Activated T-cell treated with anti-CD3 and anti-CD28 coated beads, Interleukin-2, amount 50 U/mL, for 24 hours (primary cell): ENCODE data around the gene ICE1.

Source experiments
- DNase-seq: peaks from one replicate; pipeline ENCODE4 v3.0.0-alpha.2; 2020
- H3K27ac Mint-ChIP-seq: 2 replicates; pipeline ENCODE4 v1.8.0; 2020; ENCODE audit warnings: mild to moderate bottlenecking, mixed read lengths
- H3K27me3 Mint-ChIP-seq: 2 replicates; pipeline ENCODE4 v1.8.0; 2020; ENCODE audit warnings: mixed read lengths
- H3K36me3 Mint-ChIP-seq: 2 replicates; pipeline ENCODE4 v1.8.0; 2020; ENCODE audit warnings: low read depth, mixed read lengths
- H3K4me1 Mint-ChIP-seq: 2 replicates; pipeline ENCODE4 v1.8.0; 2020; ENCODE audit warnings: low read depth, mixed read lengths
- H3K4me3 Mint-ChIP-seq: 2 replicates; pipeline ENCODE4 v1.8.0; 2020; ENCODE audit warnings: mild to moderate bottlenecking, moderate library complexity, mixed read lengths
- H3K9me3 Mint-ChIP-seq: 2 replicates; pipeline ENCODE4 v1.8.0; 2020; ENCODE audit warnings: mixed read lengths

Gene ICE1

GRCh38 chr5:5418764-5419163 lies 3.7 kb upstream of the ICE1 start:
- Mint-ChIP-seq H3K4me1 (peaks cover 21% of the 10 kb centered on the region), H3K9me3 (no peaks in the 10 kb centered on the region), H3K4me3 (no peak overlapping the region), H3K27ac (no peak overlapping the region), H3K27me3 (no peaks in the 10 kb centered on the region), H3K36me3 (peaks cover 14% of the 10 kb centered on the region)
- DNase-seq: no peak

DNA sequence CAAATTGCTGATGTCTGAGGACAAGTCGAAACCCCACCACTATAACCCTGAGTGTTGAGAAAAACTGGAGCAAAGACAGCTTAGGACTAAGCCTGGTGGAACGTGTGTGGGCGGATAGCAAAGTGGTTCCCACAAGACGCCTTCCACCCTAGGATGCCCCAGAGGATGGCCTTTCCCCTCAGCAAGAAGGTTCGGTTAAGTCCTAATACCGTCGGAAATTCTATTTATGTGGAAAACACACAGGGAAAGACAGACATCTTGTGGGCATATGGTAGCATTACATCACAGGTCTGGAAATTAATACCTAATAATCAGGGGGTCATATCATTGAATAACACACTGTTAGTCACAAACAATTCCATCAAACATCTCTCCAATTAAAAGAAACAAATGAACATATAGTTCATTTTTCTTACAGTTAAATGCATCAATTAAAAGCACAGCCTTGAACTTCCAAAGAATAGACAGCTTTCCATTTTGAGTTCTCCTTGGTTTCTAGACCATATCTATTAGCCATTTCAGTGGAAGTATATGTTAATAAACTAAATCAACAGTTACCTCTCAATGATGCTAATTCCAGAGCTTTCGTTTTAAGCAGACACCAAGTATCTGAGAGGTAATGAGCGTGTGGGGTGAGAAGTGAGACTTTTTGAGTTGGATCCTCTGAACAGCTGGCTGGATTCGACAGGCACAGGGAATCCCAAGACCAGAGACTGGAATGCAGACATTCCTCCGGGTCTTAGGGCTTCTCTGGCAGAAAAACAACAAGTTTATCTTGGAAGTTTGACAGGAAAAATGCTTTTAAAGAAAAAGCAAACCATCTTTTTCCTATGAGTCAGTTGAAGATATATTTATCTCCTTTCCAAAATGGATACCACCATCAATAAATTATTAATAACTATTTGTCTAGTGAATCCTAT lies 2.9 kb upstream of the ICE1 start:
- DNase-seq: no peak
- H3K27ac Mint-ChIP-seq: no peak overlapping the region

GRCh38 chr5:5420251-5420650 lies 2.2 kb upstream of the ICE1 start:
- Mint-ChIP-seq H3K9me3 (no peaks in the 10 kb centered on the region), H3K4me3 (no peak overlapping the region), H3K27ac (no peak overlapping the region), H3K4me1 (peaks cover 21% of the 10 kb centered on the region), H3K36me3 (peaks cover 14% of the 10 kb centered on the region), H3K27me3 (no peaks in the 10 kb centered on the region)
- no peak for DNase-seq

More for the DNA sequence above, 2.9 kb upstream of the ICE1 start:
- Mint-ChIP-seq H3K4me1 (peaks cover 21% of the 10 kb centered on the region), H3K9me3 (no peaks in the 10 kb centered on the region), H3K27me3 (no peaks in the 10 kb centered on the region), H3K4me3 (no peak overlapping the region), H3K36me3 (peaks cover 14% of the 10 kb centered on the region)

DNA sequence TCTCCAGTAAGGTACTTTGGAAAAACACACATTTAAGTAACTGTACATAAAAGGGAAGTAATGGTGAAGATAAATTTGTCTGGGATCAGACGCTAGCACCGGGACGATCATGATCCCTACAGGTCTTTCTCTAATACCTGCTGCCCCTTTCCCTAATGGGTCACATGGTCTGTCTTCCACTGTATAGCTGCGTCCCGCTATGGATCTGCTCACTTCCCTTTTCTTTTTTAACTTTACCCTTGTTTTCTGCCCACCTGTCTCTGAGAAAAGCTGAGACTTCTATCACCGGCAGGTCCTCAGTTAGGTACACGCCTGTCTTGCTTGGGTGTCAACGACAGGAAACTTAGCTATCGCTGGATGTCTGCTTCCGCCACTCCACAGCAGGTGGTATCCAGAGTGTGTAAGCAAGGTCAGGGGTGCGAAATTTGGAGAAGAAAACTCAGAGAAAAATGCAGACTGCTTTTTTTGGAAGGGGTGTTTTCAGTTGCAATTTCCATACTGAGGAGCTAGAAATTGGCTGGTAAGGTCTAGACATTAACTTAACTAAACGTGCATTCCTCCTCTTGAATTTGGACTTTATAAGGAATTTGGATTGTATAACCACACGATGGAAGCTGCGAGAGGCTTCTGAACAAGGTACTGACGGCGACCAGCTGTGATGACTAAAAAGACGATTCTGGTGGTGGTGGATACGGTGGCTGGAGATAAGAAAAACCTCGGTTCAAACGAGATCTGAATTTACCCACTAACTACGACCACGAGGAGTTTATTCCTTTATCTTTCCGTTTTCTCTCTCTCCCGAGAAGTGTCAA lies 1.1 kb upstream of the ICE1 start:
- peak; percentile 43 for DNase-seq
- H3K4me3 Mint-ChIP-seq: no peak overlapping the region
- H3K9me3 Mint-ChIP-seq: no peaks in the 10 kb centered on the region
- H3K4me1 Mint-ChIP-seq: peaks cover 21% of the 10 kb centered on the region
- no peaks in the 10 kb centered on the region for H3K27me3 Mint-ChIP-seq
- H3K36me3 Mint-ChIP-seq: peaks cover 14% of the 10 kb centered on the region
- peak overlapping the region; percentile 98 for H3K27ac Mint-ChIP-seq

- peaks cover 25% of the 10 kb centered on the region for H3K4me1 Mint-ChIP-seq
- H3K9me3 Mint-ChIP-seq: no peaks in the 10 kb centered on the region
- peak; percentile 36 for DNase-seq
- H3K27me3 Mint-ChIP-seq: no peaks in the 10 kb centered on the region
- H3K27ac Mint-ChIP-seq: peak overlapping the region; percentile 98
- H3K4me3 Mint-ChIP-seq: no peak overlapping the region
- H3K36me3 Mint-ChIP-seq: peaks cover 11% of the 10 kb centered on the region
These were observed 490 bp downstream of the ICE1 start for GRCh38 chr5:5422819-5423515.

DNA sequence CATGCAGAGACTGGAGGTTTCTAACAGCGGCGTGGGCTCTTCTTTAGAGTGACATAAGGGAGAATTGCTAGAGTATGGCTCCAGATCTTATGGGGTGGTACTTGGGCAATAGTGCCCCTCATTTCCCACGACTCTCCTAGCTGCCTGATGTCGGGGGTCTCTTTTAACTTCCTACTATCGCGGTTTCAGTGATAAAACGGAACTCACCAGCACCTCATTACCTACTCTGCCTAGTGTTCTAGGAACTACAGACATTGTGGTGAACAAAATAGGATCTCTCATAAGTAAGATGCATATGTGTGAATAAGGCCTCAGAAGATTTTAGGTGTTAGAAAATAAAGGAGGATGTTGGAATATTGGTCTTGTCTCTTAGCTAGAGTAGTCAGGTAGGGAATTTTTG lies 1.1 kb downstream of the ICE1 start:
- H3K9me3 Mint-ChIP-seq: no peaks in the 10 kb centered on the region
- no peaks in the 10 kb centered on the region for H3K27me3 Mint-ChIP-seq
- H3K4me3 Mint-ChIP-seq: no peak overlapping the region
- peaks cover 13% of the 10 kb centered on the region for H3K36me3 Mint-ChIP-seq
- DNase-seq: no peak
- peaks cover 30% of the 10 kb centered on the region for H3K4me1 Mint-ChIP-seq
- H3K27ac Mint-ChIP-seq: no peak overlapping the region

- no peaks in the 10 kb centered on the region for H3K9me3 Mint-ChIP-seq
- H3K4me3 Mint-ChIP-seq: no peak overlapping the region
- no peak overlapping the region for H3K27ac Mint-ChIP-seq
- H3K36me3 Mint-ChIP-seq: peaks cover 25% of the 10 kb centered on the region
- H3K4me1 Mint-ChIP-seq: peaks cover 35% of the 10 kb centered on the region
- no peaks in the 10 kb centered on the region for H3K27me3 Mint-ChIP-seq
- DNase-seq: no peak
These were observed 2.3 kb downstream of the ICE1 start for GRCh38 chr5:5424736-5425135.

DNA sequence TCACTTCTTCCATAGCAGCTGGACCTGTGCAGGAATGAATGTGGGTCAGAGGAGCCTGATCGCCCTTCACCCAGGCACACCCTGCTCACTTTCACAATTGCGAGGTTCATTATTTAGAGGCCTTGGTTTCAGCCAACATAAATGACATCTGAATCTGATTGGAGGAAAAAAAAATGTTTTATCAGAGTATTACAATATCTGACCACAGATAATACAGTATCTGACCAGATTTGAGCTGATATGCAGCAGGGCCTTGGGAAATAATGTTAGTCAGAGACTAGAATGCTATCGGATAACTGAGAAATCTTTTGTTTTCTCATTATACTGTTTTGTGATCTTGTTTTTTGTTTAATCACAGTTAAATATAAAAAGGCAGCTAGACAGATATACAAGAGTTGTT lies 7.7 kb downstream of the ICE1 start:
- no peak overlapping the region for H3K27ac Mint-ChIP-seq
- peaks cover 50% of the 10 kb centered on the region for H3K36me3 Mint-ChIP-seq
- no peak for DNase-seq
- H3K27me3 Mint-ChIP-seq: no peaks in the 10 kb centered on the region
- H3K4me3 Mint-ChIP-seq: no peak overlapping the region
- H3K4me1 Mint-ChIP-seq: peaks cover 69% of the 10 kb centered on the region
- no peaks in the 10 kb centered on the region for H3K9me3 Mint-ChIP-seq

GRCh38 chr5:5432020-5432707 lies 9.7 kb downstream of the ICE1 start:
- no peak for DNase-seq
- Mint-ChIP-seq H3K4me1 (peaks cover 74% of the 10 kb centered on the region), H3K27ac (no peak overlapping the region), H3K36me3 (peaks cover 63% of the 10 kb centered on the region), H3K27me3 (no peaks in the 10 kb centered on the region), H3K9me3 (no peaks in the 10 kb centered on the region), H3K4me3 (no peak overlapping the region)

DNA sequence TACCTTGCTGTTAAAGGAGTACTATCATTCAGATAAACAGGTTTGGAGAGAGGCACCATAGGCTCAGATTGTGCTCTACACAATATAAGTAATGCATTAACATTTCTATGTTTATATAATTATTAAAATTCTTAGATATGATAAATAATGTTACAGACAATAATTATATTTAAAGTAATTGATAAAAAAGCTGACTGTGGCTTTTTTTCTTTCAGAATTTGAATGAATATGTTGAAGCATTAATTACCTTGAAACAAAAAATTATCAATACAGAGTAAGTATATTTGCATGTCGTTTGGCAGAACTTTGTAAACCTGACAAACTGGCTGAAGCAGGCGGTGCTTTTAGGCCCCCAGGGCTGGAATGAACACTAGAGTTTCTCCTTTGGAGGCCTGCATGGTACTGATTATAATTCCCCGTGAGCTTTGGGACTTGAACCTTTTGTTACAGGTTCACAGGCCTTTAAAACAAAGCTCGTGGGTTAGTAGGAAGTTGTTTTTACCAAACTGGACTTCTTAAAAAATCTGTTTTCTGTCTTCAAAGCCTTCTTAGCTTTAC lies 13.8 kb downstream of the ICE1 start:
- H3K9me3 Mint-ChIP-seq: no peaks in the 10 kb centered on the region
- H3K27me3 Mint-ChIP-seq: no peaks in the 10 kb centered on the region
- H3K36me3 Mint-ChIP-seq: peaks cover 74% of the 10 kb centered on the region
- H3K4me3 Mint-ChIP-seq: no peak overlapping the region
- peaks cover 48% of the 10 kb centered on the region for H3K4me1 Mint-ChIP-seq
- H3K27ac Mint-ChIP-seq: no peak overlapping the region
- DNase-seq: no peak

DNA sequence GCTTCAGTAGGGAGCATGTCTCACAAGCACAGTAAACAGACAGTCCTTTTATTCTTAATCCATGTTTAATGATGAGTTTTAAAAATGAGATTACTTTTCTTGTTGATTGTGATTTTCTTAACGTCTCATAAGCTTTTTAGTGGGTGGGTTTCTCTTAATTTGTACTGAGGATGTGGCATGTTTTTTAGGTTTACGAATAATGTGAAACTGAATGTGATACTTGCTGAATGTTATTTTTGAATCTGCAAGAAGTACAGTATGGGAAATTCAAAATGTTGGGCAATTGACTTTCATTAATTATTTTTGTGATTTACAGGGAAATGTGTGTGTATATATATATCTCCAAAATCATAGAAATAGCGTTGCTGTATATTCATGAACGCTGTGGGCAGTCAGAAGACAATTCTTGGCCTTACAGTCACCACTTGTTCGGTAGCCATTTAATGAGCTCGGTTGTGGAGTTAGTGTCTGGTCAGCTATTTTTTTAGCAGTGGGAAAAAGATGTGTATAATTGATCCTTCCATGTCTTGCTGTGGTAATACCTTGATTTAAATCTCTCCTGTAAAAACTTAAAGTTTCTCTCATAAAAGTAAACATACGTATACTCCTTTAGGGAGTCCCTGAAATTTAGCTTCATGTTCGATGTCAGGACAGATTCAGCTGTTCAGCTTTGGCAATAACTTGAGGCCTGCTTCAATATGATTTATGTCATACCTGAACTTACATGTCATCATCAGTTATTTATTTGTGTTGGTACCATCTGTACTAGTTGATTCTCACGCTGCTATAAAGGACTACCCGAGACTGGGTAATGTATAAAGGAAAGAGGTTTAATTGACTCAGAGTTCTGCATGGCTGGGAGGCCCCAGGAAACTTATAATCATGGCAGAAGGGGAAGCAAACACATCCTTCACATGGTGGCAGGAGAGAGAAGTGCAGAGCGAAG lies 15.0 kb downstream of the ICE1 start:
- peaks cover 74% of the 10 kb centered on the region for H3K36me3 Mint-ChIP-seq
- H3K9me3 Mint-ChIP-seq: no peaks in the 10 kb centered on the region
- peaks cover 36% of the 10 kb centered on the region for H3K4me1 Mint-ChIP-seq
- no peak overlapping the region for H3K4me3 Mint-ChIP-seq
- peak overlapping the region; percentile 72 for H3K27ac Mint-ChIP-seq
- no peaks in the 10 kb centered on the region for H3K27me3 Mint-ChIP-seq
- no peak for DNase-seq

DNA sequence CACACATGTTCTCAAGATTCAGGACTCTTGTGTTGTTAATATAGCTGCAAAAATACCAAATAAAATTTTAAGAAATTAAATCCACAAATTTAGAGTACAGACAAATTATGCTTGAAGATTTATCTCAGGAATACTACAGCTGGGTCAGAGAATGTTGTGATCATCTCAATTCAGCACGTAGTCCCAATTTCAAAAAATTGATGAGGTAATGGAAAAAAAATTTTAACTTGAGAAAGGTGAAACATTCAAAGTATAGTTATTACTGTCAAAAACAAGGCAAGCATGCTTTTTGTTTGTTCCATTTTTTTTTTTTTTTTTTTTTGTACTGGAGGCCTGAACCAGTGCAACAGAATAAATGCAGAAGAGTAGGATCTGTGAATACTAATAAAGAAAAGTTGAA lies 29.4 kb downstream of the ICE1 start:
- H3K27ac Mint-ChIP-seq: no peak overlapping the region
- H3K27me3 Mint-ChIP-seq: no peaks in the 10 kb centered on the region
- no peak for DNase-seq
- H3K36me3 Mint-ChIP-seq: peaks cover 92% of the 10 kb centered on the region
- H3K9me3 Mint-ChIP-seq: no peaks in the 10 kb centered on the region
- H3K4me1 Mint-ChIP-seq: no peaks in the 10 kb centered on the region
- no peak overlapping the region for H3K4me3 Mint-ChIP-seq

GRCh38 chr5:5453131-5453530 lies 30.7 kb downstream of the ICE1 start:
- no peak for DNase-seq
- H3K27me3 Mint-ChIP-seq: no peaks in the 10 kb centered on the region
- no peak overlapping the region for H3K4me3 Mint-ChIP-seq
- no peaks in the 10 kb centered on the region for H3K9me3 Mint-ChIP-seq
- H3K27ac Mint-ChIP-seq: no peak overlapping the region
- H3K4me1 Mint-ChIP-seq: no peaks in the 10 kb centered on the region
- peaks cover 95% of the 10 kb centered on the region for H3K36me3 Mint-ChIP-seq
